Gastrocnemius medialis (tissue), 4 donors: Measurements from ENCODE around the gene PITHD1.

ENCODE experiments used
- CTCF ChIP-seq, 5 experiments: fragments of 450-650 bp in 3 of 5; fragments of 200-600 bp in 2 of 5; sonication (generic) in 2 of 5; IDR thresholded peaks in 4 of 5; conservative IDR thresholded peaks in 1 of 5; 1 replicate in 4 of 5; 2 replicates in 1 of 5; pipeline ENCODE4 v1.5.1; 2016 to 2019; ENCODE audit warnings: antibody characterized with exemption in 5 of 5, mild to moderate bottlenecking in 3 of 5, moderate library complexity in 3 of 5
- POLR2A ChIP-seq, 2 donors: fragments of 450-650 bp; IDR thresholded peaks; one replicate each; pipeline ENCODE4 v1.6.1; 2017; ENCODE audit warnings: antibody characterized with exemption in 2 of 2, mild to moderate bottlenecking in 2 of 2, moderate library complexity in 2 of 2

- TF ChIP-seq POLR2A (IDR thresholded peaks at IDR 0.05): no peak
- TF ChIP-seq CTCF (IDR thresholded peaks at IDR 0.05 in 4 of 5, conservative IDR thresholded peaks at IDR 0.05 in 1 of 5): peak; percentile 69 to 93 (median 80)
Observed at GRCh38 chr1:23772049-23772853, 6.0 kb upstream of the PITHD1 start.
